Breast epithelium (tissue), 4 donors: Measurements from ENCODE around the gene NRP1. TPM values are rescaled to one million over a fixed set of nuclear protein-coding genes. Genes with fewer than 3 reads are reported as not detected.

Source experiments
- DNase-seq, 2 donors: peaks; one replicate each; pipeline ENCODE4 v3.0.0-alpha.2; 2019; ENCODE audit warnings: low spot score in 2 of 2
- H3K27ac ChIP-seq, 2 donors: fragments of 200-600 bp; sonication (generic) in 1 of 2; one replicate each; pipeline ENCODE4 v1.5.1; 2016 to 2019; ENCODE audit warnings: mild to moderate bottlenecking in 1 of 2
- H3K27me3 ChIP-seq, 2 donors: fragments of 200-600 bp; sonication (generic) in 1 of 2; one replicate each; pipeline versions ENCODE4 v1.5.1 to v1.6.0; 2017 to 2019; ENCODE audit warnings: control low read depth in 1 of 2, mild to moderate bottlenecking in 1 of 2
- H3K36me3 ChIP-seq: fragments of 200-600 bp; one replicate; pipeline ENCODE4 v1.5.1; 2019
- H3K4me1 ChIP-seq, 2 donors: fragments of 200-600 bp; sonication (generic); one replicate each; pipeline ENCODE4 v1.5.1; 2016 to 2019; ENCODE audit warnings: control low read depth in 1 of 2
- H3K4me3 ChIP-seq, 3 donors: fragments of 200-600 bp; sonication (generic); 1 replicate in 2 of 3; 2 replicates in 1 of 3; pipeline ENCODE4 v1.5.1; 2016 to 2019; ENCODE audit warnings: mild to moderate bottlenecking in 3 of 3, moderate library complexity in 2 of 3
- H3K9me3 ChIP-seq, 2 donors: fragments of 200-600 bp; sonication (generic) in 1 of 2; one replicate each; pipeline ENCODE4 v1.5.1; 2016 to 2019; ENCODE audit warnings: control low read depth in 1 of 2
- POLR2A ChIP-seq: fragments of 450-650 bp; IDR thresholded peaks from one replicate; pipeline ENCODE4 v1.6.1; 2016; ENCODE audit warnings: antibody characterized with exemption, mild to moderate bottlenecking, moderate library complexity
- POLR2AphosphoS5 ChIP-seq, 3 donors: sonication (generic); formaldehyde crosslinking; IDR thresholded peaks; one replicate each; pipeline ENCODE4 v1.6.1; 2017; ENCODE audit warnings: antibody characterized with exemption in 3 of 3
- intact Hi-C: fragments of 100-400 bp; cut with DNase I; formaldehyde crosslinking; loops from one replicate; pipeline ENCODE4 v1.15.1; 2023; ENCODE audit warnings: low total_unique reads
- total RNA-seq, 3 donors: library from RNA; depleted of rRNA; stranded (reverse); fragments of >200 nt; gene quantifications; one replicate each; pipeline ENCODE4 v1.1.0, GENCODE V29; 2016
- TF ChIP-seq, protein P1 (sequence below), 3 donors: fragments of 450-650 bp; IDR thresholded peaks; one replicate each; pipeline ENCODE4 v1.5.1; 2016 to 2017; ENCODE audit warnings: antibody characterized with exemption in 3 of 3, mild to moderate bottlenecking in 3 of 3, moderate library complexity in 3 of 3

Gene NRP1
- total RNA-seq, 3 donors from 2014 or later, result 50.8 to 76.0 (median 74.7) TPM

DNA sequence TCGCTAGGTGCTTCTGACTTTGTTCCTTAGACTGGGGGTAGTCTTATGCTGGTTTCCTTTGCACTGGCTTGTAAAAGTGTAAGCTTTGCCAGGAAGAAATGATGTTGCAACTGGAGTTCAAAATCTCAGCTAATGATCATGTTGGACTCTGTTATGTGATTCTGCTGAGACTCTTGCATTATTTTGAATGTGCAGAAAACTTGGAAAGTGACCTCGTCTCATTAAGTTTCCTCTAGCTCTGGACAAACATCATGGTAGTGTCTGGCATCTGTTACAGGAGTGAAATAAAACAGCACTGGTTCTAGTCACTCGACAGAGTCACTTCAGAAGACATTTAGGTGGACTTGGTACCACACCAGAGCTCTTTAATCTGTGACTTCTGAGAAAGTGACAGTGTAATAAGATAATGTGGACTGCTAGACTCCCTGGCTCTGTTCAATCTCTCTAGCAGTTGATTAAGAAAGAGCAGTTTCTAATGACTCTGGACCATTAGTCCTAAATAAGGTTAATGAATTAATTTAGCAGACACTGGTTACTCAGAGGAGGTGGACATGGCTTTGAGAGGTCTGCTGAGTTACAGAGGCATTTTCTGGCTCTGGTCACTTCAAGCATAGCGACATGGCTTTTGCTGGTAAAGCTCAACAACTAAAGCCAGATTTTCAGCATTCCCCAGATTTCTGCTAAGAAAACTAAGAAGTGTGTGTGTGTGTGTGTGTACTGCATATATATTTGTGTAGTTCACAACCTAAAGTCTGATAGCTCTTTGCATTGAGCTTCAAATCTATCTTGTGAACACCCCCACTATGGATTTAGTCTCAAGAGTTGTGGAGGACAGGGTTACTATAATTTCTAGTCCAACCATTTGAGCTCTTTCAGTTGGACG, 2.0 kb downstream of the NRP1 start:
- peaks cover 0 to 9% of the 10 kb centered on the region in 2 donors for H3K4me1 ChIP-seq
- peak overlapping the region; percentile 75 to 82 (median 75) for H3K4me3 ChIP-seq
- no peaks in the 10 kb centered on the region for H3K27me3 ChIP-seq
- intact Hi-C loops, result no loop called here
- H3K9me3 ChIP-seq, result no peaks in the 10 kb centered on the region
- no peaks in the 10 kb centered on the region for H3K36me3 ChIP-seq
- TF ChIP-seq POLR2A (no peak), POLR2AphosphoS5 (IDR thresholded peaks at IDR 0.05) (peak in 1 of 3 donors; percentile 59)
- TF ChIP-seq, protein P1, sequence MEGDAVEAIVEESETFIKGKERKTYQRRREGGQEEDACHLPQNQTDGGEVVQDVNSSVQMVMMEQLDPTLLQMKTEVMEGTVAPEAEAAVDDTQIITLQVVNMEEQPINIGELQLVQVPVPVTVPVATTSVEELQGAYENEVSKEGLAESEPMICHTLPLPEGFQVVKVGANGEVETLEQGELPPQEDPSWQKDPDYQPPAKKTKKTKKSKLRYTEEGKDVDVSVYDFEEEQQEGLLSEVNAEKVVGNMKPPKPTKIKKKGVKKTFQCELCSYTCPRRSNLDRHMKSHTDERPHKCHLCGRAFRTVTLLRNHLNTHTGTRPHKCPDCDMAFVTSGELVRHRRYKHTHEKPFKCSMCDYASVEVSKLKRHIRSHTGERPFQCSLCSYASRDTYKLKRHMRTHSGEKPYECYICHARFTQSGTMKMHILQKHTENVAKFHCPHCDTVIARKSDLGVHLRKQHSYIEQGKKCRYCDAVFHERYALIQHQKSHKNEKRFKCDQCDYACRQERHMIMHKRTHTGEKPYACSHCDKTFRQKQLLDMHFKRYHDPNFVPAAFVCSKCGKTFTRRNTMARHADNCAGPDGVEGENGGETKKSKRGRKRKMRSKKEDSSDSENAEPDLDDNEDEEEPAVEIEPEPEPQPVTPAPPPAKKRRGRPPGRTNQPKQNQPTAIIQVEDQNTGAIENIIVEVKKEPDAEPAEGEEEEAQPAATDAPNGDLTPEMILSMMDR (IDR thresholded peaks at IDR 0.05), result no peak
- DNase-seq, result no peak
- H3K27ac ChIP-seq, result peak overlapping the region; percentile 84 to 86

DNA sequence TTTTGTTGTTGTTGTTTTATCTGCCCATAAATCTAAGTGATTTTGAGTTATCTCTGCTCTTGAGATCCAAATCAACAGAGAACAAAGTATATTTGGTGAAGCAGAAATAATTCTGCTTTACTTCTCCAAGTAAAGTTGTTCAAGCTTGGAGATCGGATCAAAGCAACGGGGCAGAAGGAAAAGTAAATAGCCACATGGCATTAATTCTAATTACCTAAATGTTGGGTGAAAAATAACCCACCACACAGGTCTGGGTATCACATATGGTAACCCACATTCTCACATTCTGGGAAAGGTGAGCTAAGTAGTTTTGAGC, 3.1 kb downstream of the NRP1 start:
- intact Hi-C loops, result no loop called here
- H3K27ac ChIP-seq, result peak overlapping the region in 1 of 2 donors; percentile 4
- TF ChIP-seq, protein P1 (IDR thresholded peaks at IDR 0.05), result no peak
- no peak for TF ChIP-seq POLR2AphosphoS5 (IDR thresholded peaks at IDR 0.05)

DNA sequence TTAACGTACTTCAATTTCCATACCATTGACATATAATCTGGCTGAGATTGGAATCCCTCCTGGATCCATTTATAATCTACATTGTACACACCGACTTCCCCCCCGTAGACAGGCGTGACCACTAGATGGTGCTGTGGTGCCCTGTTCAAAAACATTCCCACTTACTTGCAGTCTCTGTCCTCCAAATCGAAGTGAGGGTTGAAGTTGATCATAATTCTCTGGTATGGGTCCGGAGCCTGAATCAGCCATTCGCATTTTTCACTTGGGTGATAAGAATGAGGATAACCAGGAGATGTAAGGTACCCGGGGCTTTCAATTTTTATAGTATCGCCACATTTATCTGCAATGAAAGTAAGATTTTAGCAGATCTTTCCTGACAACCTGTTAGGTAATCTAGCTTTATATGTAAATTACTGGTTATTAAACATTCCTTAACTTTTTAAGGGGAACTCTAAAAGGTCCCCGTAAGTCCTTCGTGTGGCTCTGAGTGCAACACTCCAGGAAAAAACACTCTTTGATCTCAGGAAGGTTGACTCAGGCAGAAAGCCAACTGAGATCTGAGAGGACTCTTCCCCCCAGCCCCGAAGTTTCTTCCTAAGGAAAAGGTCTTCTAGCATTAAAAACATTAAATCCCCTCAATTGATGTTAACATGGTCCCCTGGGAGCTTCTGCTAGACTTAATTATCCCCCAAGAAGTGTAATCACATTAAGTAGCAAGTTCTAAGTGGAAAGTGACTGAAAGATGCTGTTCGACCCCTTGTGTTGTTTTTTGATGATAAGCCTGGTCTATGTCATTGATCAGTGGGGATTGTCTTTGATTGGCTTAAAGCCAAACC, 3.7 kb downstream of the NRP1 start:
- intact Hi-C loops, result no loop called here
- Histone ChIP-seq H3K4me1 (peaks cover 0 to 9% of the 10 kb centered on the region in 2 donors), H3K9me3 (no peaks in the 10 kb centered on the region), H3K36me3 (no peaks in the 10 kb centered on the region), H3K27ac (peak overlapping the region; percentile 4), H3K27me3 (no peaks in the 10 kb centered on the region), H3K4me3 (peak overlapping the region; percentile 75 to 82 (median 75))
- TF ChIP-seq POLR2AphosphoS5 (IDR thresholded peaks at IDR 0.05) (peak in 1 of 3 donors; percentile 16), POLR2A (no peak)
- TF ChIP-seq, protein P1 (IDR thresholded peaks at IDR 0.05), result peak; percentile 74 to 89 (median 84)
- DNase-seq, result peak; percentile 72 to 81

More for the DNA sequence above, 3.1 kb downstream of the NRP1 start:
- no peaks in the 10 kb centered on the region for H3K9me3 ChIP-seq
- H3K4me1 ChIP-seq, result peaks cover 0 to 9% of the 10 kb centered on the region in 2 donors
- peak overlapping the region; percentile 75 to 82 (median 75) for H3K4me3 ChIP-seq
- no peak for DNase-seq
- H3K36me3 ChIP-seq, result no peaks in the 10 kb centered on the region
- no peaks in the 10 kb centered on the region for H3K27me3 ChIP-seq

DNA sequence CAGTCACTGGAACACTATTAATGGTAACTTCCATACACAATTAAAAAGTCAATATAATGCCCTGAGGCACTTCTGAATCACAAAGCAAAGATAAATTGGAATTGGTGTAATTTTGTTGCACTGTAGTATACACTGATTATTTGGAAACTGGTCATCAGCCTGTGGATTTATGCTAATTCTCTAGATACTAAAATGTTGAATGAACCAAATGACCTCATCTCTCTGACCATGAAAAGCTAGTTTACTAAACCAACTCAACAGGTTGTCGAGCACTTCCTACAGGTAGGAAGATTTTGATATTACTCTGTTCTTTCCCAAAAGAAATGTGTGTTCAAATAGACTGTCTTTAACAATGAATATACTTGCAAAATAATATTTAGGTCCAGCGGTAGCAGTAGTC, 5.3 kb downstream of the NRP1 start:
- DNase-seq, result no peak
- no peak for TF ChIP-seq POLR2A
- TF ChIP-seq, protein P1 (IDR thresholded peaks at IDR 0.05), result no peak
- TF ChIP-seq POLR2AphosphoS5 (IDR thresholded peaks at IDR 0.05), result no peak
- Histone ChIP-seq H3K36me3 (no peaks in the 10 kb centered on the region), H3K27me3 (no peaks in the 10 kb centered on the region), H3K4me3 (no peak overlapping the region), H3K27ac (no peak overlapping the region), H3K9me3 (no peaks in the 10 kb centered on the region), H3K4me1 (peaks cover 0 to 9% of the 10 kb centered on the region in 2 donors)
- intact Hi-C loops, result no loop called here
